Astrocyte (in vitro differentiated cells and primary cell): ENCODE measurements around the gene BICRAL. TPM values are rescaled to one million over a fixed set of nuclear protein-coding genes. Genes with fewer than 3 reads are reported as not detected.
"Not testable (repeated sequence)": the region's sequence is repeated elsewhere in the genome, so short reads cannot be mapped to it uniquely, and the experiment has no call there.

Experiments
- DNase-seq: peaks from one replicate; pipeline ENCODE4 v3.0.0-alpha.2; 2010; ENCODE audit warnings: low read depth
- FAIRE-seq: peaks from 2 replicates; lab custom pipeline; 2011; peaks lifted over from hg19 to GRCh38; lab: Jason Lieb, UNC
- H2AFZ ChIP-seq: 2 replicates; pipeline ENCODE4 v1.6.0; 2012; ENCODE audit warnings: low read depth, low read length, inconsistent platforms
- H3K27ac ChIP-seq: 2 replicates; pipeline ENCODE4 v1.5.1; 2011; ENCODE audit warnings: low read depth, low read length, inconsistent platforms
- H3K27me3 ChIP-seq: 2 replicates; pipeline ENCODE4 v1.6.0; 2011; ENCODE audit warnings: low read length, inconsistent platforms; ENCODE audit not compliant: insufficient read depth
- H3K36me3 ChIP-seq: 2 replicates; pipeline ENCODE4 v1.5.1; 2011; ENCODE audit warnings: low read length, inconsistent platforms; ENCODE audit not compliant: insufficient read depth
- H3K4me1 ChIP-seq: 2 replicates; pipeline ENCODE4 v1.5.1; 2011; ENCODE audit warnings: low read length, inconsistent platforms; ENCODE audit not compliant: insufficient read depth
- H3K4me2 ChIP-seq: 2 replicates; pipeline ENCODE4 v1.6.0; 2012; ENCODE audit warnings: low read length, inconsistent platforms
- H3K4me3 ChIP-seq: 2 replicates; pipeline ENCODE4 v1.5.1; 2011; ENCODE audit warnings: low read depth, mild to moderate bottlenecking, low read length, inconsistent platforms; ENCODE audit not compliant: insufficient read depth
- H3K79me2 ChIP-seq: 2 replicates; pipeline ENCODE4 v1.6.0; 2012; ENCODE audit warnings: mild to moderate bottlenecking, low read length, inconsistent platforms; ENCODE audit not compliant: insufficient read depth
- H3K9ac ChIP-seq: 2 replicates; pipeline ENCODE4 v1.6.0; 2012; ENCODE audit warnings: mild to moderate bottlenecking, low read length, inconsistent platforms
- H3K9me3 ChIP-seq: 2 replicates; pipeline ENCODE4 v1.5.1; 2012; ENCODE audit warnings: low read depth, mild to moderate bottlenecking, low read length, inconsistent platforms; ENCODE audit not compliant: insufficient read depth
- H4K20me1 ChIP-seq: 2 replicates; pipeline ENCODE4 v1.6.0; 2012; ENCODE audit warnings: low read length, inconsistent platforms; ENCODE audit not compliant: insufficient read depth
- H3K27ac Mint-ChIP-seq: one replicate; pipeline ENCODE4 v1.8.0; 2021; ENCODE audit warnings: mild to moderate bottlenecking, mixed read lengths; ENCODE audit not compliant: unreplicated experiment
- H3K27me3 Mint-ChIP-seq: one replicate; pipeline ENCODE4 v1.8.0; 2021; ENCODE audit warnings: low read depth, mixed read lengths; ENCODE audit not compliant: unreplicated experiment
- H3K36me3 Mint-ChIP-seq: one replicate; pipeline ENCODE4 v1.8.0; 2021; ENCODE audit warnings: low read depth, mixed read lengths; ENCODE audit not compliant: unreplicated experiment
- H3K4me1 Mint-ChIP-seq: one replicate; pipeline ENCODE4 v1.8.0; 2021; ENCODE audit warnings: low read depth, mixed read lengths; ENCODE audit not compliant: unreplicated experiment
- H3K4me3 Mint-ChIP-seq: one replicate; pipeline ENCODE4 v1.8.0; 2021; ENCODE audit warnings: mild to moderate bottlenecking, moderate library complexity, mixed read lengths; ENCODE audit not compliant: unreplicated experiment
- H3K9me3 Mint-ChIP-seq: one replicate; pipeline ENCODE4 v1.8.0; 2021; ENCODE audit warnings: mild to moderate bottlenecking, mixed read lengths; ENCODE audit not compliant: unreplicated experiment
- CTCF ChIP-seq: IDR thresholded peaks from 2 replicates; pipeline ENCODE4 v1.5.1; 2011; ENCODE audit warnings: low read depth, mild to moderate bottlenecking, inconsistent platforms, low read length, moderate library complexity; ENCODE audit not compliant: insufficient read depth
- EZH2 ChIP-seq: IDR thresholded peaks from 2 replicates; pipeline ENCODE4 v1.6.1; 2012; ENCODE audit warnings: mild to moderate bottlenecking, low read length, inconsistent platforms; ENCODE audit not compliant: insufficient read depth
- total RNA-seq: library from RNA; stranded (reverse); gene quantifications from 2 replicates; pipeline ENCODE4 v1.2.1, GENCODE V29; 2021

Gene BICRAL
- total RNA-seq, 1 donor from 2014 or later, result 5.9 TPM

DNA sequence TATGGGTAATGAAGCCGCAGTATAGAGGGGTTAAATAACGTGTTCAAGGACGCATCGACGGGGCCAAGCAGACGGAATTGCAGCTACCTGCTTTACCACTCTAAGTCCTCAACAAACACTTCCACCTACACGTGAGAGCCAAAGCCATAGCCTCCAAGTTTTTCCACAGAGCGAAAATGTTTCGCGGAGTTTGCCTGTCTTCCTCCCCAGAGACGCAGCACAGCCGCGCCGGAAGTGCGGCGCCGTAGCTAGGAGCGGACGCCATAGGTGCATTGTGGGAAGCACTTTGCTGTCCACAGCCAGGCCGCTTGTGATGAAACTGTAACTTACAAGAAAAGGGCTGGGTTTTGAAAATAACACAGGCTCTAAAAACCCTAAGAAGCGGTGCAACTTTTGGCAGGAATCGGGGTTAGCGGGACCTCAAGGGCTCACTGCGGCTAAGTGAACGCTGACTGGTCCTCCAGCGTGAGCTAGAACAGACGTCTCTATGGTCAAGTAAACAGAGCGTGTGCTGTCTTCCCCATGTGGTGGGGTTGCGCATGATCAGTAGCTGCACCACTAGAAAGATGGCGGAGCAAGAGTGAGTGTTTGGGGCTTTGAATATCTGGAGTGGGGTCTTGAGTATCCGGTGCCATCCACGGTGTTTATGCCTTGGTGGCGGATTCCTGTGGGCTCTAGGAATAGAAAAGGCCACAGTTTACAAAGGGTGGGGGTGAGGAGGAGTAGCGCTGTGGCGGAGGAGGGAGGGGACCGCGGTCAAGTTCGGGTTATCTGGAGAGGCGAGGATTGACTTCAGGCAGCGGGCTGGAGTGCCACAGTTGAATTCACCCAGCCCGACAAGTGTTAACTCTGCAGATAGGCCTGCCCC is 97.8 kb downstream of the BICRAL start, which contains the start of gene RPL7L1:
RPL7L1 (plus strand) TSS at position 245 of the 868 bp plus-strand sequence; CDS start at position 540, 295 bp downstream.
- TF ChIP-seq EZH2, result no peak
- TF ChIP-seq CTCF, result no peak
- no peaks in the 10 kb centered on the region for H3K9me3 ChIP-seq
- H3K4me2 ChIP-seq, result peak within 1 kb of the TSS; percentile 87
- H3K4me1 ChIP-seq, result peaks cover 5% of the 10 kb centered on the region
- Mint-ChIP-seq H3K4me1 (peaks cover 6% of the 10 kb centered on the region), H3K27ac (peak within 1 kb of the TSS; percentile 100), H3K9me3 (no peaks in the 10 kb centered on the region), H3K4me3 (peak within 1 kb of the TSS; percentile 98), H3K27me3 (no peaks in the 10 kb centered on the region), H3K36me3 (peaks cover under 1% of the 10 kb centered on the region)
- FAIRE-seq, result no peak
- peaks cover 18% of the 10 kb centered on the region for H3K36me3 ChIP-seq
- H3K79me2 ChIP-seq, result peaks cover 49% of the 10 kb centered on the region
- H3K4me3 ChIP-seq, result peak within 1 kb of the TSS; percentile 87
- H2AFZ ChIP-seq, result peak within 1 kb of the TSS; percentile 94
- H3K27me3 ChIP-seq, result no peaks in the 10 kb centered on the region
- H3K9ac ChIP-seq, result peak within 1 kb of the TSS; percentile 98
- peak within 1 kb of the TSS; percentile 93 for H3K27ac ChIP-seq
- DNase-seq, result peak; percentile 80
- peaks cover 21% of the 10 kb centered on the region for H4K20me1 ChIP-seq

GRCh38 chr6:42880240-42880817 is 98.5 kb downstream of the BICRAL start:
- Histone ChIP-seq H2AFZ (peak overlapping the region; percentile 94), H3K27ac (peak overlapping the region; percentile 93), H3K4me3 (peak overlapping the region; percentile 87), H3K9ac (peak overlapping the region; percentile 98), H3K79me2 (peaks cover 52% of the 10 kb centered on the region), H3K36me3 (peaks cover 22% of the 10 kb centered on the region), H4K20me1 (peaks cover 26% of the 10 kb centered on the region), H3K4me2 (peak overlapping the region; percentile 87)
- FAIRE-seq, H3K4me1 Mint-ChIP-seq, DNase-seq, H3K4me1 ChIP-seq, H3K9me3 Mint-ChIP-seq, H3K36me3 Mint-ChIP-seq, H3K9me3 ChIP-seq, H3K27me3 Mint-ChIP-seq, H3K27me3 ChIP-seq: not testable (repeated sequence)
- peak overlapping the region; percentile 100 for H3K27ac Mint-ChIP-seq
- H3K4me3 Mint-ChIP-seq, result peak overlapping the region; percentile 98

DNA sequence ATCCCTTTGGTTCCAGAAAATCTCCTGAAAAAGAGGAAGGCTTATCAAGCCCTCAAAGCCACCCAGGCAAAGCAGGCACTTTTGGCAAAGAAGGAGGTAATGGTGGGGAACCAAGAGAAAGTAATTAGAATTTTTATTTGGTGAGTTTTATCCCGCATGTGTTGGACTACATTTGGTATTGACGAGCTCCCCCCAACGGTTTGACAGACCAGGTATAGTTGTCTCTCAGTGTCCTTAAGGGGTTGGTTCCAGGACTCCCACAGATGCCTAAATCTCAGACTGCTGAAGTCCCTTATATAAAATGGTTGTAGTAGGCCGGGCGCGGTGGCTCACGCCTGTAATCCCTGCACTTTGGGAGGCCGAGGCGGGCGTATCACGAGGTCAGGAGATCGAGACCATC is 99.0 kb downstream of the BICRAL start:
- not testable (repeated sequence) for H3K27me3 Mint-ChIP-seq, H3K27ac ChIP-seq, H3K27me3 ChIP-seq, H3K9me3 ChIP-seq, H2AFZ ChIP-seq, H3K4me1 ChIP-seq, H3K9me3 Mint-ChIP-seq, DNase-seq, FAIRE-seq, H3K36me3 Mint-ChIP-seq, H3K4me1 Mint-ChIP-seq
- Histone ChIP-seq H3K36me3 (peaks cover 27% of the 10 kb centered on the region), H3K4me3 (peak overlapping the region; percentile 87), H4K20me1 (peaks cover 28% of the 10 kb centered on the region), H3K9ac (peak overlapping the region; percentile 98), H3K79me2 (peaks cover 57% of the 10 kb centered on the region), H3K4me2 (peak overlapping the region; percentile 87)
- Mint-ChIP-seq H3K4me3 (peak overlapping the region; percentile 98), H3K27ac (peak overlapping the region; percentile 100)
